ENCODE results near the gene ZNRF4.
"Not testable (repeated sequence)": the region's sequence is repeated elsewhere in the genome, so short reads cannot be mapped to it uniquely, and the experiment has no call there.

ZNRF4 gene

DNA sequence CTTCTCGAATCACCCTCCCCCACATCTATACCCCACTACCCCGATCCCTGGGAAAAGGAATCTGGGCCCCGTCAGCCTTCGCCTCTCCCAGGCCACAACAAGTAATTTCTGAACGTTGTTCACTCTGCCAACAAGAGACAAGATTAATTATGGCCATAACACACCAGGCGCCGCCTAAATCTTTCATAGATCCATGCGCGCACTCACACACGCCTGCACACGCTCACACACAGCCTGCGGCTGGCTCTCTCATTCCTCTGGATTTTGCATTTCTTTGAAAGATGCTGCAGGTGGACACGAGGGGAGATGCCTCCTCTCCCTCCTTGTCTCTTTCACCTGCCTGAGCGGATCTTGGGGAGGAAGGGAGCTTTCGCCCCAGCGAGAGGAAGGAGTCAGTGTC is 17.1 kb downstream of the ZNRF4 start:
- H3K4me1 Mint-ChIP-seq (ENCODE audit: low read depth): no peaks in the 10 kb centered on the region
- no peak for DNase-seq (ENCODE audit: low spot score)
- no peak overlapping the region for H3K27ac Mint-ChIP-seq
- no peaks in the 10 kb centered on the region for H3K36me3 Mint-ChIP-seq (ENCODE audit: low read depth)
- no peak overlapping the region for H3K4me3 Mint-ChIP-seq
- H3K27me3 Mint-ChIP-seq (ENCODE audit: low read depth): no peaks in the 10 kb centered on the region
- H3K9me3 Mint-ChIP-seq: no peaks in the 10 kb centered on the region

DNA sequence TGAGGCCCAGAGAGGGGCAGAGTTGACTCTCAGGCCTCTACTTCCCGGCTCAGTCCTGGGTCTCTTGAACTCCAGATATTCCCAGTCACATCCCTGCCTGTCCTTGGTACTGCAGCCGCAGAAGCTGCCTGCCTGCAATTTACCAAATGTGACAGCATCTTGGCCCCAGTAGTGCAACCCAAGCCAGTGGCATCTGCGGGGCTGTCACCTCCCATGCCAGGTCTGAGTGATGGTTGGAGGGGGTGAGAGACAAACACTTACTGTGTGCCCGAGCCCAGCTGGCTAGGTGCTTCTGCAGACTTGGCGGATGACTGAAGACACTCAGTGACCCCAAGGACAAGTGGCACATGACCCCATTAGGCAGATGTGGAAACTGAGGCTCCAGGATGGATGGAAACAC is 18.4 kb downstream of the ZNRF4 start:
- Mint-ChIP-seq H3K9me3 (no peaks in the 10 kb centered on the region), H3K4me1 (ENCODE audit: low read depth) (no peaks in the 10 kb centered on the region), H3K27ac (no peak overlapping the region), H3K36me3 (ENCODE audit: low read depth) (no peaks in the 10 kb centered on the region), H3K4me3 (no peak overlapping the region), H3K27me3 (ENCODE audit: low read depth) (no peaks in the 10 kb centered on the region)
- no peak for DNase-seq (ENCODE audit: low spot score)

GRCh38 chr19:5477451-5478215 is 22.4 kb downstream of the ZNRF4 start:
- no peak overlapping the region for H3K4me3 Mint-ChIP-seq
- H3K36me3 Mint-ChIP-seq (ENCODE audit: low read depth): no peaks in the 10 kb centered on the region
- H3K27ac Mint-ChIP-seq: no peak overlapping the region
- no peaks in the 10 kb centered on the region for H3K9me3 Mint-ChIP-seq
- H3K4me1 Mint-ChIP-seq (ENCODE audit: low read depth): no peaks in the 10 kb centered on the region
- DNase-seq (ENCODE audit: low spot score): no peak
- H3K27me3 Mint-ChIP-seq (ENCODE audit: low read depth): peaks cover 4% of the 10 kb centered on the region

- H3K4me3 Mint-ChIP-seq: no peak overlapping the region
- DNase-seq (ENCODE audit: low spot score): no peak
- peaks cover 4% of the 10 kb centered on the region for H3K27me3 Mint-ChIP-seq (ENCODE audit: low read depth)
- no peak overlapping the region for H3K27ac Mint-ChIP-seq
- H3K9me3 Mint-ChIP-seq: no peaks in the 10 kb centered on the region
- no peaks in the 10 kb centered on the region for H3K4me1 Mint-ChIP-seq (ENCODE audit: low read depth)
- no peaks in the 10 kb centered on the region for H3K36me3 Mint-ChIP-seq (ENCODE audit: low read depth)
These were observed 23.2 kb downstream of the ZNRF4 start for GRCh38 chr19:5478241-5478924.

DNA sequence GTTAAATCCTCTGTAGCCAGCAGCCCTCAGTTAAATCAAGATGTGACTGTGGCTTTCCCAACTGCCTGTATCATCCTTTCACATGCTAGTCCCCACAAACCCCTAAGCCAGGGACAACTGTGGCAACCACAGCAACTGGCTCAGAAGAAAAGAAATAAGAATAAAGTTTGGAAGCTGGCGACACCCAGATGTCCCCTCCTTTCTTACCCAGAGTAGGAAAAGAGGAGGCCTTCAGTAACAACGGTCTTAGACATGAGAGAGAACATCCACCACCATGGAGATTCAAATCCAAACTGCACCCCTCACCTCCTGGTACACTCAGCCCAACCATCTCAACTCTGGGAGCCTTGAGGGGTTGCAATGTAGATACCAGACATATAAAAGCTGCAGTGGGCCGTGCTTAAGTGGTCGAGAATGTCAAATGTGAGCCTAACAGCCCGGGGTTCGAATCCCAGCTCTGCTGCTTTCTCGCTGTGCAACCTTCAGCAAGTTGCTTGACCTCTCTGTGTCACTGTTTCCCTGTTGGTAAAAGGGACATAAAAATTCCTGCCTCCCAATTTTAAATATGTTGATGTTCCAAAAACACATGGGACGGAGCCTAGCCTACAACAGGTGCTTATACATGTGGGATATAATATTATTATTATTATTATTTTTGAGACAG is 23.8 kb downstream of the ZNRF4 start:
- H3K9me3 Mint-ChIP-seq: no peaks in the 10 kb centered on the region
- H3K4me1 Mint-ChIP-seq (ENCODE audit: low read depth): no peaks in the 10 kb centered on the region
- no peak for DNase-seq (ENCODE audit: low spot score)
- peaks cover 4% of the 10 kb centered on the region for H3K27me3 Mint-ChIP-seq (ENCODE audit: low read depth)
- H3K36me3 Mint-ChIP-seq (ENCODE audit: low read depth): no peaks in the 10 kb centered on the region
- no peak overlapping the region for H3K4me3 Mint-ChIP-seq
- H3K27ac Mint-ChIP-seq: no peak overlapping the region

GRCh38 chr19:5479958-5480357 is 24.7 kb downstream of the ZNRF4 start:
- H3K4me1 Mint-ChIP-seq (ENCODE audit: low read depth): no peaks in the 10 kb centered on the region

DNA sequence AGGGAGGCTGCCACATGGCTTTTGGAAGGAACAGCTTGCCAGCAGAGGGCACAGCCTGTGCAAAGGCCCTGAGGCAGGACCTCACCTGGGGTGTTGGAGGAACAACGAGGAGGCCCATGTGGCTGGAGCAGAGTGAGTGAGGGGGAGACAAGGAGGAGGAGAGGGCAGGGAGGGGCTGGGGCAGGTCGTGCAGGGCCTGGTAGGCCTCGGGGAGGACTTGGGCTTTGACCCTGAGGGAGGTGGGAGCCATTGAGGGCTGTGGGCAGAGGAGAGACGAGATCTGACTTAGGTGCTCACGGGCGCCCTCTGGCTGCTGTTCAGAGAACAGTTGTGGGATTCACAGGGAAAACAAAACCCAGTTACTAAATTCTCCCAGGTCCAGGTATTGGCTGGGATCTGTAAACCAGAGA is 25.2 kb downstream of the ZNRF4 start:
- Mint-ChIP-seq H3K27me3 (ENCODE audit: low read depth) (peaks cover 4% of the 10 kb centered on the region), H3K27ac (no peak overlapping the region), H3K9me3 (no peaks in the 10 kb centered on the region), H3K4me3 (no peak overlapping the region), H3K4me1 (ENCODE audit: low read depth) (no peaks in the 10 kb centered on the region), H3K36me3 (ENCODE audit: low read depth) (no peaks in the 10 kb centered on the region)
- DNase-seq (ENCODE audit: low spot score): no peak

More at GRCh38 chr19:5479958-5480357, 24.7 kb downstream of the ZNRF4 start:
- peaks cover 4% of the 10 kb centered on the region for H3K27me3 Mint-ChIP-seq (ENCODE audit: low read depth)
- H3K9me3 Mint-ChIP-seq: no peaks in the 10 kb centered on the region
- no peak overlapping the region for H3K27ac Mint-ChIP-seq
- DNase-seq (ENCODE audit: low spot score): no peak
- H3K4me3 Mint-ChIP-seq: no peak overlapping the region
- H3K36me3 Mint-ChIP-seq (ENCODE audit: low read depth): no peaks in the 10 kb centered on the region

DNA sequence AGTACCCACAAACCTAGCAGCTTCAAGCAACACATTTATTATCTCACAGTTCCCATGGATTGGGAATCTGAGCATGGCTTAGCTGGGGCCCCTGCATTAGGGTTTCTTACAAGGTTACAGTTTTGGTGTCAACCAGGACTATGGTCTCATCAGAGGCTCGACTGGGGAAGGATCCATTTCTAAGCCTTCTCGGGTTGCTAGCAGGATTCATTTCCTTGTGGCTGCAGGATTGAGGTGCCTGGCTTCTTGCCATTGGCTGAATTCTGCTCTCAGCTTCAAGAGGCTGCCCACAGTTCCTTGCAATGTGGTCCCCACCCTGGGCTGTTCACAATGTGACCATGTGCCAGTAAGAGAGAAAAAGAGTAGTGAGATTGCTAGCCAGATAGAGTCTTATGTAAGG is 26.7 kb downstream of the ZNRF4 start:
- Mint-ChIP-seq H3K36me3 (ENCODE audit: low read depth) (no peaks in the 10 kb centered on the region), H3K4me1 (ENCODE audit: low read depth) (no peaks in the 10 kb centered on the region), H3K27me3 (ENCODE audit: low read depth) (peaks cover 4% of the 10 kb centered on the region), H3K9me3 (no peaks in the 10 kb centered on the region), H3K4me3 (no peak overlapping the region), H3K27ac (no peak overlapping the region)
- no peak for DNase-seq (ENCODE audit: low spot score)

DNA sequence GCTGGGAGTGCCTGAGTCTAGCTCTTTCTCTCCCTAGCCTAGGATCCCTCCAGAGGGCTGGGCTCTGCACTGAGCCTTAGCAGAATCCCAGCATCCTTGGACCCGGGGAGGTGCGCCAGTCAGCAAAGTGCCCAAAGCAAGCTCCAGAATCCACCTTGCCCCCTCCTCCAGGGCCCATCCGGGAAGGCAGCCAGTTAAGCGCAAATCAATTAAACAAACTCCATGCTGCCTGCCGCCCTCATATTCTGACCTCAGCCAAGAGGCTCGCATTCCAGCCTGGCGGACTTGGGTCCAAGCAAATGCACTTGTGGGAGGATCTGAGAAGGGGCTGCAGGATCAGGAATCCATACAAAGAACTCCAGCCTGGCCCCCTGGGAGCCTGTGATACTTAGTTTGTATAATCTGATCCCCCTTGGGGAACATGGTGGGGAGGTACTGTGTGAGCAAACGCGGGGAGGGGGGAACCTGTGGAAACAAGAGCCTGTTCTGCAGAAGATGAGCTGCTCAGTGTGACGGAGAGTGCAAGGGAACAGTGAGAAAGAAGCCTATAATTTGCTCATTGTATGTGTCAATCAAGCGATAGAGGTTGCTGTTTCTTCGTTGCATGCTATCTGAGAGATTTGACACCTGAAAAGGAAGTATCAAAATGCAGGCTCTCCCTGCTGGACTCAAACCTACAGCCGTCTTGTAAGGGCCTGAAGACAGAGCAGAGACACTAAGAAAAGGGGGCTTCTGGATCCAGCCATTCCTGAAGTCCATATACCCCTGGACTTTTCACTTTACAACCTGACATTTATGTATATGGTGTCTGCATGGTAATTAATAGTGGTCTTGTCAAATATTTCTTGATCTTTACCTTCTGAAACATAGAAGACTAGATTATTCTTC is 29.4 kb downstream of the ZNRF4 start:
- DNase-seq (ENCODE audit: low spot score): no peak

GRCh38 chr19:5485286-5485636 is 30.0 kb downstream of the ZNRF4 start:
- no peak overlapping the region for H3K4me3 Mint-ChIP-seq
- H3K9me3 Mint-ChIP-seq: no peaks in the 10 kb centered on the region
- no peaks in the 10 kb centered on the region for H3K36me3 Mint-ChIP-seq (ENCODE audit: low read depth)
- DNase-seq (ENCODE audit: low spot score): no peak
- no peak overlapping the region for H3K27ac Mint-ChIP-seq
- H3K27me3 Mint-ChIP-seq (ENCODE audit: low read depth): no peaks in the 10 kb centered on the region
- no peaks in the 10 kb centered on the region for H3K4me1 Mint-ChIP-seq (ENCODE audit: low read depth)

More for the DNA sequence above, 29.4 kb downstream of the ZNRF4 start:
- H3K4me1 Mint-ChIP-seq (ENCODE audit: low read depth): no peaks in the 10 kb centered on the region
- no peak overlapping the region for H3K27ac Mint-ChIP-seq
- H3K9me3 Mint-ChIP-seq: no peaks in the 10 kb centered on the region
- no peaks in the 10 kb centered on the region for H3K27me3 Mint-ChIP-seq (ENCODE audit: low read depth)
- H3K4me3 Mint-ChIP-seq: no peak overlapping the region
- H3K36me3 Mint-ChIP-seq (ENCODE audit: low read depth): no peaks in the 10 kb centered on the region

DNA sequence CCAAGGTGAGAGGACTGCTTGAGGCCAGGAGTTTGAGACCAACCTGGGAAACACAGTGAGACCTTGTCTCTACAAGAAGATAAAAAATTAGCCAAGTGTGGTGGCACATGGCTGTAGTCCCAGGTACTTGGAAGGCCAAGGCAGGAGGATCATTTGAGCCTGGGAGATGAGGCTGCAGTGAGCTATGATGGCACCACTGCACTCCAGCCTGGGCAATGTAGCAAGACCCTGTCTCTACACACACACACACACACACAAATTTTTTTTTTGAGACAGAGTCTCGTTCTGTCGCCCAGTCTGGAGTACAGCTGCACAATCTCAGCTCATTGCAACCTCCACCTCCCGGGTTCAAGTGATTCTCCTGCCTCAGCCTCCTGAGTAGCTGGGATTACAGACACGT is 30.4 kb downstream of the ZNRF4 start:
- H3K27ac Mint-ChIP-seq; H3K27me3 Mint-ChIP-seq (ENCODE audit: low read depth); H3K4me3 Mint-ChIP-seq; H3K4me1 Mint-ChIP-seq (ENCODE audit: low read depth); H3K9me3 Mint-ChIP-seq; DNase-seq (ENCODE audit: low spot score); H3K36me3 Mint-ChIP-seq (ENCODE audit: low read depth): not testable (repeated sequence)

DNA sequence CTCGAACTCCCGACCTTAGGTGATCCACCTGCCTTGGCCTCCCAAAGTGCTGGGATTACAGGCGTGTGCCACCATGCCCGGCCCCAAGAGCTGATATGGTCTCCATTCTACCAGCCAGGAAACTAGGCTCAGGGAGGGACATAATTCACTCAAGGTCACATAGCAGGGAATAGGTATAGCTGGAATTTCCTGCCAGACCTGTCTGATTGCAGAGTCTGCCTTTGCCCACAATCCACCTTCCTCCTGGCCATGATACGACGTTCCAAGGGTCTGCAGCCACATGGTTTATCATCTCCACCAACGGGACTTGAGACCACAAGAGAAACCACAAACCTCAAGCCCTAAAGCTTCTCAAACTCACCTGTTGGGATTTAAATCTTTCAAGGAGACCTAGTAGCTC is 32.0 kb downstream of the ZNRF4 start:
- no peak for DNase-seq (ENCODE audit: low spot score)
- H3K27ac Mint-ChIP-seq: no peak overlapping the region
- no peaks in the 10 kb centered on the region for H3K4me1 Mint-ChIP-seq (ENCODE audit: low read depth)
- no peaks in the 10 kb centered on the region for H3K36me3 Mint-ChIP-seq (ENCODE audit: low read depth)
- H3K9me3 Mint-ChIP-seq: no peaks in the 10 kb centered on the region
- no peak overlapping the region for H3K4me3 Mint-ChIP-seq
- H3K27me3 Mint-ChIP-seq (ENCODE audit: low read depth): peaks cover 2% of the 10 kb centered on the region

DNA sequence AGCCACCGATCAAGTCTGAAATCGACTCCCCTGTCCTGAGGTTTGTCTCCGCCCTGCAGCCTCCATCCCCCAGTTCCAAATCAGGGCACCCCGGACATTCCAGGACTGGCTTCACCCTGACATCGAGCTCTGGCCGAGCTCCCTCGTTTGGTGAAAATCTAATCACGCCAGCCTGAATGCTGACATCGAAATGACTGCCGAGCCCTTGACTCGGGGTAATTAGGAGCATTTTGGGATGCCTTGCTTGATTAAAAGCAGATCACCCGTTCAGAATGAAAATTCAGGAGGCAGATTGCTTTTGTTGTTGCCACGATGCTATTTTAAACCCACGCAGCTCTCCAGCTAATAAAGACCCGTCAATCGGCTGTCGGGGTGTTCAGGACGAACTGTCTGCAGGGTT is 34.3 kb downstream of the ZNRF4 start:
- no peak for DNase-seq (ENCODE audit: low spot score)
- Mint-ChIP-seq H3K4me3 (no peak overlapping the region), H3K4me1 (ENCODE audit: low read depth) (no peaks in the 10 kb centered on the region), H3K27ac (no peak overlapping the region), H3K36me3 (ENCODE audit: low read depth) (no peaks in the 10 kb centered on the region), H3K27me3 (ENCODE audit: low read depth) (peaks cover 6% of the 10 kb centered on the region), H3K9me3 (no peaks in the 10 kb centered on the region)

GRCh38 chr19:5491565-5491964 is 36.3 kb downstream of the ZNRF4 start:
- Mint-ChIP-seq H3K9me3 (no peaks in the 10 kb centered on the region), H3K27ac (no peak overlapping the region), H3K4me3 (no peak overlapping the region), H3K27me3 (ENCODE audit: low read depth) (peaks cover 11% of the 10 kb centered on the region), H3K4me1 (ENCODE audit: low read depth) (no peaks in the 10 kb centered on the region), H3K36me3 (ENCODE audit: low read depth) (no peaks in the 10 kb centered on the region)
- DNase-seq (ENCODE audit: low spot score): no peak
